ENCODE results near the gene DMAC2L. TPM values are rescaled to one million over a fixed set of nuclear protein-coding genes. Genes with fewer than 3 reads are reported as not detected.
A peak's percentile ranks its signal among the peaks of the same experiment; 100 is the strongest.

DMAC2L gene
- total and polyA plus RNA-seq, 11 donors: 12.6 to 29.9 (median 22.8) TPM

- WGBS, 4 donors: 5 to 12% (median 5%) methylated on average over 8 of the region's 8 CpGs
- ATAC-seq: peak; percentile 85 to 95 (median 93)
Measured at GRCh38 chr14:50342221-50343078, 30.3 kb downstream of the DMAC2L start.

GRCh38 chr14:50343434-50343833 lies 31.3 kb downstream of the DMAC2L start:
- H3K4me3 ChIP-seq: no peak overlapping the region
- ATAC-seq: peak in 1 of 4 donors; percentile 10
- peaks cover 0 to 4% (median 0%) of the 10 kb centered on the region in 9 donors for H3K36me3 ChIP-seq
- 43 to 68% (median 61%) methylated on average over 1 of the region's 1 CpG for WGBS, 4 donors
- H3K4me1 ChIP-seq: peaks cover 0 to 43% (median 26%) of the 10 kb centered on the region in 12 donors
- intact Hi-C loops (cut with DNase I): loop anchor here in 6 of 10 donors (5.0 to 10.0 kb wide), 4 partner anchors 51 to 191 kb away; partner anchors contain the start of genes MAP4K5 (in 4 of the 6) and CDKL1 (in 3 of the 6)
- DNase-seq: no peak
- no peak for TF ChIP-seq POLR2A (IDR thresholded peaks at IDR 0.05)
- TF ChIP-seq CTCF (IDR thresholded peaks at IDR 0.05): no peak
- no peaks in the 10 kb centered on the region for H3K27me3 ChIP-seq
- H3K27ac ChIP-seq: peak overlapping the region in 5 of 12 donors; percentile 3 to 64 (median 51)
- H3K9me3 ChIP-seq: no peaks in the 10 kb centered on the region

More at GRCh38 chr14:50342221-50343078, 30.3 kb downstream of the DMAC2L start:
- Histone ChIP-seq H3K27ac (peak overlapping the region; percentile 18 to 77 (median 49)), H3K4me1 (peaks cover 0 to 38% (median 22%) of the 10 kb centered on the region in 12 donors), H3K27me3 (no peaks in the 10 kb centered on the region), H3K9me3 (no peaks in the 10 kb centered on the region), H3K36me3 (peaks cover 0 to 4% (median 0%) of the 10 kb centered on the region in 9 donors), H3K4me3 (peak overlapping the region in 9 of 12 donors; percentile 3 to 38 (median 26))
- DNase-seq: peak; percentile 58 to 64 (median 62)
- intact Hi-C loops (cut with DNase I): loop anchor here in 6 of 10 donors (5.0 to 10.0 kb wide), 4 partner anchors 52 to 190 kb away; partner anchors contain the start of genes MAP4K5 (in 4 of the 6) and CDKL1 (in 3 of the 6)
- peak in 11 of 12 donors; percentile 19 to 64 (median 38) for TF ChIP-seq CTCF (IDR thresholded peaks at IDR 0.05)
- no peak for TF ChIP-seq POLR2A (IDR thresholded peaks at IDR 0.05)

- Histone ChIP-seq H3K27ac (peak overlapping the region in 1 of 12 donors; percentile 64), H3K4me1 (peaks cover 0 to 43% (median 26%) of the 10 kb centered on the region in 12 donors), H3K27me3 (no peaks in the 10 kb centered on the region), H3K36me3 (peaks cover 0 to 4% (median 0%) of the 10 kb centered on the region in 9 donors), H3K4me3 (no peak overlapping the region), H3K9me3 (no peaks in the 10 kb centered on the region)
- no peak for DNase-seq
- intact Hi-C loops (cut with DNase I): loop anchor here in 6 of 10 donors (5.0 to 10.0 kb wide), 4 partner anchors 51 to 192 kb away; partner anchors contain the start of genes MAP4K5 (in 4 of the 6) and CDKL1 (in 3 of the 6)
- TF ChIP-seq CTCF (IDR thresholded peaks at IDR 0.05): no peak
- ATAC-seq: no peak
- WGBS, 4 donors: 89 to 93% (median 92%) methylated on average over 7 of the region's 7 CpGs
Measured at GRCh38 chr14:50344116-50344775, 32.1 kb downstream of the DMAC2L start.
